Measurements from ENCODE around the gene FIBIN. TPM values are rescaled to one million over a fixed set of nuclear protein-coding genes. Genes with fewer than 3 reads are reported as not detected.
"Not testable (repeated sequence)": the region's sequence is repeated elsewhere in the genome, so short reads cannot be mapped to it uniquely, and the experiment has no call there.

FIBIN gene
- total and polyA plus RNA-seq, 4 donors: 56.3 to 169 (median 75.4) TPM

DNA sequence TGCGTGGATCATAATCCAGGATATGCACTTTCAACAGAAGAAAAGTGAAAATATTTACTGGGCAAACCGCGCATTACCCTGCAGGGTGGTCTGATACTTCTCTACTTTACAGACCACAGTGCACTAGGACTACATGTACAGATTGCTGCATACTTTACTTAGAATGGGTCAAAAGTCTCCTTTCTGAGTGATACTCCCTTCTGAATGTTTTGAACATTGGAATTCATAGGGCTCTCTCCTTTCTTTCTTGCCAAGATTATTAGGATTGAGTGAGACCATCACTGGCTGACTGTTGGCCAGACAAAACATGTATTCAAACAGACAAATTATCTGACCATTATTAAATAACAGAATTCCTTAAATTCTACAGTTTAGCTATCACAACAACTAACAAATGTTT is 6.6 kb upstream of the FIBIN start:
- no peak overlapping the region for H3K27ac ChIP-seq (ENCODE audit: low read depth in 1 of 2, low read length in 2 of 2)
- intact Hi-C loops (cut with DNase I): no loop called here
- no peak for ATAC-seq (ENCODE audit: low FRiP score)
- WGBS, 2 donors: 98% methylated on average over 3 of the region's 3 CpGs
- peaks cover 5 to 25% of the 10 kb centered on the region in 2 donors for H3K4me1 ChIP-seq (ENCODE audit: control insufficient read depth in 1 of 2, insufficient read depth in 2 of 2, low read length in 2 of 2)
- DNase-seq: no peak
- H3K36me3 ChIP-seq (ENCODE audit: control insufficient read depth in 1 of 2, insufficient read depth in 2 of 2, low read length in 1 of 2): no peaks in the 10 kb centered on the region
- H3K27me3 ChIP-seq (ENCODE audit: control insufficient read depth in 1 of 2, insufficient read depth in 2 of 2, low read length in 1 of 2): no peaks in the 10 kb centered on the region
- no peaks in the 10 kb centered on the region for H3K9me3 ChIP-seq (ENCODE audit: control insufficient read depth, low read length)
- H3K4me3 ChIP-seq (ENCODE audit: low read length in 2 of 2): no peak overlapping the region

DNA sequence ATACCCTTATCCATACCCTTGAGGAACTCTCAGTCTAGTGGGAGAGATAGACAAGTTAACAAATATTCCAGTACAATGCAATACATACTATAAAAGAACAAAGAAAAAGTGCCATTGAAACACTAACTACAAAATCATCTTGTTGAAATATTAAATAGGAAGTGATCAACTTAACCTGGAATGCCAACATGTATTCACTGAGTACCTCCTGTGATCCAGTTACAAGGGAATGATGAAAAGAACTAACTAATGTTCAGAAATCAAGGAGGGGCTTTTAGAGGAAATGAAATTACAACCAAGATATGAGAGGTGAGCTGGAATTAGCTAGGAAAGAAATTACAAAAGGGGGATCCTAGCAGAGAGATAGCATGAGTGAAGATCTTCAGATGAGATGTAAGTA is 6.2 kb upstream of the FIBIN start:
- Histone ChIP-seq H3K27ac (ENCODE audit: low read depth in 1 of 2, low read length in 2 of 2) (no peak overlapping the region), H3K27me3 (ENCODE audit: control insufficient read depth in 1 of 2, insufficient read depth in 2 of 2, low read length in 1 of 2) (no peaks in the 10 kb centered on the region), H3K4me1 (ENCODE audit: control insufficient read depth in 1 of 2, insufficient read depth in 2 of 2, low read length in 2 of 2) (peaks cover 5 to 25% of the 10 kb centered on the region in 2 donors), H3K4me3 (ENCODE audit: low read length in 2 of 2) (no peak overlapping the region), H3K36me3 (ENCODE audit: control insufficient read depth in 1 of 2, insufficient read depth in 2 of 2, low read length in 1 of 2) (no peaks in the 10 kb centered on the region), H3K9me3 (ENCODE audit: control insufficient read depth, low read length) (no peaks in the 10 kb centered on the region)
- no peak for DNase-seq
- no peak for ATAC-seq (ENCODE audit: low FRiP score)
- intact Hi-C loops (cut with DNase I): no loop called here

DNA sequence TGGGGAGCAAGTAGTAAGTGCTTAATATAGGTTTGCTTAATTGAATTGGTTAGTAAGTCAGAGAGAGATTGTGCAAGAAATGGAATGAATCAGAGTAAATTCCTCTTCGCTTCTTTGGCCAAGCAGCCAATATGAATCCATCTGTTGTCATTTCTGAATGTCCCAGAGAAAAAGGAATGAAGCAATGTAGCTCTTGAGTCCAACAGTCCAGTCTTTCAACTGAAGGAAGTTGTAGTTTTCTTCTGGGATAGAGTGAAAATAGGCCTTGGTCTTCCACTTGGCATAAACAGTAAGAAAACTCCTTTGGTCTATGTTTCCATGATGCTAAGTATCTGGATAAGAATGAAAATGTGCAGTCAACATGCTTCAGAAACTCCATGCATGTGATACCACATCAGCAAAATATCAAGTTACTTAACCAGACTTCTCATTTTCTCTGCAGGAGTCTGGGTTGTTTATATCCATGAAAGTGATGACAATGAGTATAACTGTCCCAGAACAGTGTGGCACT is 1.8 kb upstream of the FIBIN start:
- WGBS, 2 donors: 18 to 50% methylated on average over 1 of the region's 1 CpG
- peaks cover 3 to 13% of the 10 kb centered on the region in 2 donors for H3K4me1 ChIP-seq (ENCODE audit: control insufficient read depth in 1 of 2, insufficient read depth in 2 of 2, low read length in 2 of 2)
- peaks cover 0 to 4% of the 10 kb centered on the region in 2 donors for H3K36me3 ChIP-seq (ENCODE audit: control insufficient read depth in 1 of 2, insufficient read depth in 2 of 2, low read length in 1 of 2)
- peak overlapping the region; percentile 65 to 80 for H3K27ac ChIP-seq (ENCODE audit: low read depth in 1 of 2, low read length in 2 of 2)
- peak; percentile 68 for ATAC-seq (ENCODE audit: low FRiP score)
- H3K4me3 ChIP-seq (ENCODE audit: low read length in 2 of 2): no peak overlapping the region
- H3K9me3 ChIP-seq (ENCODE audit: control insufficient read depth, low read length): no peaks in the 10 kb centered on the region
- H3K27me3 ChIP-seq (ENCODE audit: control insufficient read depth in 1 of 2, insufficient read depth in 2 of 2, low read length in 1 of 2): no peaks in the 10 kb centered on the region
- DNase-seq: no peak
- intact Hi-C loops (cut with DNase I): loop anchor here (5.0 kb wide), 7 partner anchors 40 to 235 kb away; no protein-coding TSS in a partner anchor

DNA sequence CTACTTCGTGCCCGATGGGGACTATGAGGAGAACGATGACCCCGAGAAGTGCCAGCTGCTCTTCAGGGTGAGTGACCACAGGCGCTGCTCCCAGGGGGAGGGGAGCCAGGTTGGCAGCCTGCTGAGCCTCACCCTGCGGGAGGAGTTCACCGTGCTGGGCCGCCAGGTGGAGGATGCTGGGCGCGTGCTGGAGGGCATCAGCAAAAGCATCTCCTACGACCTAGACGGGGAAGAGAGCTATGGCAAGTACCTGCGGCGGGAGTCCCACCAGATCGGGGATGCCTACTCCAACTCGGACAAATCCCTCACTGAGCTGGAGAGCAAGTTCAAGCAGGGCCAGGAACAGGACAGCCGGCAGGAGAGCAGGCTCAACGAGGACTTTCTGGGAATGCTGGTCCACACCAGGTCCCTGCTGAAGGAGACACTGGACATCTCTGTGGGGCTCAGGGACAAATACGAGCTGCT is 751 bp downstream of the FIBIN start:
- Histone ChIP-seq H3K27ac (ENCODE audit: low read depth in 1 of 2, low read length in 2 of 2) (peak overlapping the region; percentile 59 to 74), H3K9me3 (ENCODE audit: control insufficient read depth, low read length) (no peaks in the 10 kb centered on the region), H3K27me3 (ENCODE audit: control insufficient read depth in 1 of 2, insufficient read depth in 2 of 2, low read length in 1 of 2) (no peaks in the 10 kb centered on the region), H3K36me3 (ENCODE audit: control insufficient read depth in 1 of 2, insufficient read depth in 2 of 2, low read length in 1 of 2) (peaks cover 0 to 4% of the 10 kb centered on the region in 2 donors), H3K4me1 (ENCODE audit: control insufficient read depth in 1 of 2, insufficient read depth in 2 of 2, low read length in 2 of 2) (peaks cover 0 to 8% of the 10 kb centered on the region in 2 donors), H3K4me3 (ENCODE audit: low read length in 2 of 2) (peak overlapping the region; percentile 75 to 87)
- peak; percentile 51 to 75 for DNase-seq
- 2 to 5% methylated on average over 19 of the region's 19 CpGs for WGBS, 2 donors
- ATAC-seq (ENCODE audit: low FRiP score): peak; percentile 51
- intact Hi-C loops (cut with DNase I): loop anchor here (2.0 to 5.0 kb wide), 9 partner anchors 42 to 237 kb away; no protein-coding TSS in a partner anchor

DNA sequence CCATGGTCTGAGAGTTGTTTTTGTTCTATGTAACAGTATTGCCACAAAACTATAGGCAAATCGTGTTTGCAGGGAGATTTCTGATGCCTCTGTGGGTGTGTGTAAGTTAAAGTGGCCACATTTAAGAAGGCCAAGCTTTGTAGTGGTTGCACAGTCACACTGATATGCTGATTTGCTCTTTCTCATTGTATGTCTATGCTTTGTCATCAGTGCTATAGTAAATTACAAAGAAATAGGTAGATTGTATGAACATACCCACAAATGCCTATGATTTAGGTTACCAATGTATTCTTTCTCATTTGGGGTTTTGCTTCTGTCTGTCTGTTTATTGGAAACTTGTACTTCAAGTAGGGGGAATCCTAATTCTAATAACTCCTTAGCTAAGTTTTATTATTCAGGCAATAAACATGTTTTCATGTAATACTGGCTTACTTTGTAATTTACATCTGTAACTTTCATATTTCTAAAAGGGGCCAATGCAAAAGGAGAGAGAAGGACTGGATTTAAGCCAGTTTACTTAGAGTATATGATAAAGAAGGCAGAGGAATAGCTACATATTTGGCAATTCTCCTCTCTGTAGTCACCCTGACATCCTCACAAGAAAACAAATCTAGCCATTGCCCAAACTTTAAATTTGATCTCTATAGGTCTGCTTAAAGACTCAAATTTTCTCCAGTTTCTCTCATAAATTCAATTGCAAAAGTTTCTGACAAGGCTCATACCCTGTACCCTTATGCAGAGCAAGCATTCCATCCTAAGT is 2.0 kb downstream of the FIBIN start:
- Histone ChIP-seq H3K4me1 (ENCODE audit: control insufficient read depth in 1 of 2, insufficient read depth in 2 of 2, low read length in 2 of 2) (peaks cover 0 to 8% of the 10 kb centered on the region in 2 donors), H3K27ac (ENCODE audit: low read depth in 1 of 2, low read length in 2 of 2) (peak overlapping the region; percentile 77 to 85)

DNA sequence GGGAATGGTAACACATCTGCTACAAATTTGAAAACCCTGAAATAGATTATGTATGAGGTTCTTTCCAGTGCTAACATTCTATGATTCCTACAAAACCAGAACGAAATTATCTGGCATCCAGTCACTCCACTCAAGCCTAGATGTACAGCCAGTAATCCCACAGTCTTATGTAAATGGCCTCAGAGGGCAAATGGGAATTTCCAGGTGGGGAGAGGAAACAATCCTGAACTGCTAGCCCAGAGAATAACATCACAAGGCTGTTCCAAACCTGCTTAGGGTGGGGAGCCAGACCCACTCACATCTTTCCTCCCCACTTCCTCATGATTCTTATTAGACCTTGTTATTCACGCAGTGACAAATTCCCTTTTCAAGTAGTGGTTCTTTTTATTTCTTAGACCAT is 3.5 kb downstream of the FIBIN start:
- Histone ChIP-seq H3K4me3 (ENCODE audit: low read length in 2 of 2) (peak overlapping the region; percentile 75 to 87), H3K9me3 (ENCODE audit: control insufficient read depth, low read length) (no peaks in the 10 kb centered on the region), H3K27ac (ENCODE audit: low read depth in 1 of 2, low read length in 2 of 2) (peak overlapping the region; percentile 24 to 67), H3K27me3 (ENCODE audit: control insufficient read depth in 1 of 2, insufficient read depth in 2 of 2, low read length in 1 of 2) (no peaks in the 10 kb centered on the region), H3K4me1 (ENCODE audit: control insufficient read depth in 1 of 2, insufficient read depth in 2 of 2, low read length in 2 of 2) (no peaks in the 10 kb centered on the region), H3K36me3 (ENCODE audit: control insufficient read depth in 1 of 2, insufficient read depth in 2 of 2, low read length in 1 of 2) (peaks cover 0 to 4% of the 10 kb centered on the region in 2 donors)
- ATAC-seq (ENCODE audit: low FRiP score): no peak
- intact Hi-C loops (cut with DNase I): no loop called here
- no peak for DNase-seq
- 7 to 8% methylated on average over 2 of the region's 2 CpGs for WGBS, 2 donors

More for the DNA sequence above, 2.0 kb downstream of the FIBIN start:
- no peak for DNase-seq
- Histone ChIP-seq H3K9me3 (ENCODE audit: control insufficient read depth, low read length) (no peaks in the 10 kb centered on the region), H3K4me3 (ENCODE audit: low read length in 2 of 2) (peak overlapping the region; percentile 75 to 87), H3K36me3 (ENCODE audit: control insufficient read depth in 1 of 2, insufficient read depth in 2 of 2, low read length in 1 of 2) (peaks cover 0 to 4% of the 10 kb centered on the region in 2 donors), H3K27me3 (ENCODE audit: control insufficient read depth in 1 of 2, insufficient read depth in 2 of 2, low read length in 1 of 2) (no peaks in the 10 kb centered on the region)
- intact Hi-C loops (cut with DNase I): loop anchor here (2.0 kb wide), 2 partner anchors 149 to 163 kb away; no protein-coding TSS in a partner anchor
- no peak for ATAC-seq (ENCODE audit: low FRiP score)
- 0 to 2% methylated on average over 1 of the region's 1 CpG for WGBS, 2 donors

DNA sequence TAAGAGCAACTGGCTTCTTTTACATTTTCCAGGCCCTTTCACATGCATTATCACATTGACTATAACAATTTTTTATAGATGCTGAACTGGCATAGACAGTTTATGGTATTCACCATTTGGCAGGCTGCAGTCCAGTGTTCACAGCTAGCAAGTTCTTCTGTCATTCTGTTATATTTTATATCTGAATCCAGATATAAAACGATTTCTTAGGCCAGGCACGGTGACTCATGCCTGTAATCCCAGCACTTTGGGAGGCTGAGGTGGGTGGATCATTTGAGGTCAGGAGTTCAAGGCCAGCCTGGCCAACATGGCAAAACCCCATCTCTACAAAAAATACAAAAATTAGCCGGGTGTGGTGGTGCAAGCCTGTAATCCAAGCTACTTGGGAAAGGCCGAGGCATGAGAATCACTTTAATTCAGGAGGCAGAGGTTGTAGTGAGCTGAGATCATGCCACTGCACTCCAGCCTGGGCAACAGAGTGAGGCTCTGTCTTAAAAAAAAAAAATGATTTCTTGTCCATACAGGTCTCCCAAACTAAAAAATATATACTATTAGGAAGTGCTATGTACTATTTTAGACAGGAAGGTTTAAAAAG is 7.3 kb downstream of the FIBIN start:
- 4 to 6% methylated on average over 4 of the region's 4 CpGs for WGBS, 2 donors
- DNase-seq (peak in 1 of 2 donors; percentile 52), ATAC-seq (ENCODE audit: low FRiP score) (peak; percentile 43)
- H3K4me3 ChIP-seq (ENCODE audit: low read length in 2 of 2); intact Hi-C loops (cut with DNase I); H3K9me3 ChIP-seq (ENCODE audit: control insufficient read depth, low read length); H3K36me3 ChIP-seq (ENCODE audit: control insufficient read depth in 1 of 2, insufficient read depth in 2 of 2, low read length in 1 of 2); H3K27me3 ChIP-seq (ENCODE audit: control insufficient read depth in 1 of 2, insufficient read depth in 2 of 2, low read length in 1 of 2); H3K4me1 ChIP-seq (ENCODE audit: control insufficient read depth in 1 of 2, insufficient read depth in 2 of 2, low read length in 2 of 2): not testable (repeated sequence)
- peak overlapping the region in 1 of 2 donors; percentile 10 for H3K27ac ChIP-seq (ENCODE audit: low read depth in 1 of 2, low read length in 2 of 2)

DNA sequence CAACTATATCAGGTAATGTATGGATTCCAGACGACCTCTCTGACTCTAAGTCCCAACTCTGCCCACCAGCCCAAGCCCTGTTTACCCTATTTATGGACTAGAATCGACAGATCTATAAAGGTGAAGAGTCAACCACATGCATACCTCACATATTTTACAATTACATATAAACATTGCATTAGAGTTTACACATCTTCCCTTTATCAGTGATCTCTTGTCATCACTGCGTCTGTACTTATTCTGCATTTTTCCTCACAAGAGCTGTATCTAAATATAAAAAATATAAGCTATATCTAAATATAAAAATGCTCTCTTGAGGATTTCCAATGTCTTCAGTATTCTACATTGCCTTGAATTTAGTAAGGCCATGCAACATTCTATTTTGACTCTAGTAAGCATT is 8.5 kb downstream of the FIBIN start:
- no peak overlapping the region for H3K27ac ChIP-seq (ENCODE audit: low read depth in 1 of 2, low read length in 2 of 2)
- no peaks in the 10 kb centered on the region for H3K27me3 ChIP-seq (ENCODE audit: control insufficient read depth in 1 of 2, insufficient read depth in 2 of 2, low read length in 1 of 2)
- DNase-seq: no peak
- H3K36me3 ChIP-seq (ENCODE audit: control insufficient read depth in 1 of 2, insufficient read depth in 2 of 2, low read length in 1 of 2): no peaks in the 10 kb centered on the region
- ATAC-seq (ENCODE audit: low FRiP score): no peak
- WGBS, 2 donors: 45 to 49% methylated on average over 3 of the region's 3 CpGs
- no peak overlapping the region for H3K4me3 ChIP-seq (ENCODE audit: low read length in 2 of 2)
- intact Hi-C loops (cut with DNase I): no loop called here
- H3K4me1 ChIP-seq (ENCODE audit: control insufficient read depth in 1 of 2, insufficient read depth in 2 of 2, low read length in 2 of 2): no peaks in the 10 kb centered on the region
- H3K9me3 ChIP-seq (ENCODE audit: control insufficient read depth, low read length): no peaks in the 10 kb centered on the region
